Spleen (tissue), 11 donors: ENCODE results near the gene RGS6. TPM values are rescaled to one million over a fixed set of nuclear protein-coding genes. Genes with fewer than 3 reads are reported as not detected.

ENCODE experiments used
- DNase-seq: peaks from one replicate; pipeline ENCODE4 v3.0.0-alpha.2; 2020
- H3K27ac ChIP-seq, 8 donors: fragments of 200-600 bp; sonication (generic) in 7 of 8; 1 replicate in 4 of 8; 2 replicates in 4 of 8; pipeline versions ENCODE4 v1.5.0 to v1.8.0; 2016 to 2021; ENCODE audit warnings: inconsistent platforms in 4 of 8, mild to moderate bottlenecking in 4 of 8, moderate library complexity in 1 of 8
- H3K27me3 ChIP-seq, 7 donors: fragments of 200-600 bp; sonication (generic) in 6 of 7; replicated peaks in 1 of 7; 1 replicate in 4 of 7; 2 replicates in 3 of 7; pipeline versions ENCODE4 v1.5.0 to v1.8.0; 2016 to 2021; ENCODE audit warnings: inconsistent platforms in 3 of 7, mild to moderate bottlenecking in 1 of 7
- H3K36me3 ChIP-seq, 6 donors: fragments of 200-600 bp; sonication (generic) in 5 of 6; 1 replicate in 4 of 6; 2 replicates in 2 of 6; pipeline versions ENCODE4 v1.5.0 to v1.8.0; 2016 to 2021; ENCODE audit warnings: inconsistent platforms in 2 of 6
- H3K4me1 ChIP-seq, 6 donors: fragments of 200-600 bp; sonication (generic) in 5 of 6; 1 replicate in 3 of 6; 2 replicates in 3 of 6; pipeline versions ENCODE4 v1.5.0 to v1.8.0; 2016 to 2021; ENCODE audit warnings: inconsistent platforms in 3 of 6
- H3K4me3 ChIP-seq, 8 donors: fragments of 200-600 bp; sonication (generic) in 7 of 8; 1 replicate in 4 of 8; 2 replicates in 4 of 8; pipeline versions ENCODE4 v1.5.0 to v1.8.0; 2016 to 2021; ENCODE audit warnings: inconsistent platforms in 4 of 8, mild to moderate bottlenecking in 4 of 8, moderate library complexity in 2 of 8
- H3K9me3 ChIP-seq, 8 donors: fragments of 200-600 bp; sonication (generic) in 7 of 8; 1 replicate in 4 of 8; 2 replicates in 4 of 8; pipeline versions ENCODE4 v1.5.0 to v1.8.0; 2016 to 2021; ENCODE audit warnings: inconsistent platforms in 4 of 8
- CTCF ChIP-seq, 11 experiments: fragments of 200-600 bp in 7 of 11; fragments of 450-650 bp in 4 of 11; sonication (generic) in 4 of 11; IDR thresholded peaks in 8 of 11; conservative IDR thresholded peaks in 3 of 11; 1 replicate in 7 of 11; 2 replicates in 4 of 11; pipeline versions ENCODE4 v1.4.0 to v1.8.0; 2016 to 2021; ENCODE audit warnings: antibody characterized with exemption in 11 of 11, inconsistent platforms in 4 of 11, mild to moderate bottlenecking in 1 of 11
- POLR2A ChIP-seq, 3 donors: fragments of 450-650 bp; IDR thresholded peaks; one replicate each; pipeline ENCODE4 v1.5.1; 2017; ENCODE audit warnings: antibody characterized with exemption in 3 of 3, mild to moderate bottlenecking in 1 of 3
- POLR2AphosphoS5 ChIP-seq, 3 donors: sonication (generic); formaldehyde crosslinking; IDR thresholded peaks; one replicate each; pipeline ENCODE4 v1.5.1; 2017; ENCODE audit warnings: antibody characterized with exemption in 3 of 3
- whole genome bisulfite sequencing, 5 donors: extraction: QIAGEN DNeasy Blood & Tissue Kit in 3 of 5; methylation state at CpG; one replicate each; pipeline versions ENCODE4 v1.1.5 to v1.1.7; 2013 to 2018; 5-methylcytosine and 5-hydroxymethylcytosine counted together
- intact Hi-C: fragments of 100-400 bp; cut with DNase I; formaldehyde crosslinking; loops from one replicate; pipeline ENCODE4 v1.15.0; 2023; ENCODE audit warnings: low total_unique reads
- polyA plus RNA-seq, 3 donors: library from polyadenylated mRNA; stranded (reverse); fragments of 200-250 nt; gene quantifications; one replicate each; pipeline ENCODE4 v1.2.1, GENCODE V29; 2013
- total RNA-seq, 7 donors: library from RNA; depleted of rRNA in 3 of 7; stranded (reverse); fragments of >200 nt in 3 of 7; fragmentation: NEBNext Ultra II Directional in 4 of 7; extraction: Animal tissue kit (Norgen Biotek cat#: 25700) in 4 of 7; gene quantifications; one replicate each; pipeline versions ENCODE4 v1.1.0 to v1.2.1, GENCODE V29; 2016 to 2021
- donor health status: healthy with polysubstance abuse.
- donor health status: DM: no; HTN: no; CAD: no; lungs with moderate emphysema.
- donor health status: DM: no; HTN: no; CAD: no.
- donor health status: Bipolar disorder and iron deficiency.
- donor health status: healthy.
- donor health status: DM: no; HTN: no; CAD: no.
- donor health status: DM: yes; HTN: yes; CAD: no.

The RGS6 gene
- total and polyA plus RNA-seq, 10 donors: 0.20 to 8.1 (median 2.3) TPM

- Histone ChIP-seq H3K4me3 (no peak overlapping the region), H3K36me3 (no peaks in the 10 kb centered on the region), H3K27ac (no peak overlapping the region), H3K4me1 (peaks cover 11 to 49% (median 24%) of the 10 kb centered on the region in 6 donors), H3K9me3 (peaks cover 0 to 7% (median 5%) of the 10 kb centered on the region in 8 donors), H3K27me3 (no peaks in the 10 kb centered on the region)
- no peak for TF ChIP-seq CTCF (IDR thresholded peaks at IDR 0.05 in 8 of 11, conservative IDR thresholded peaks at IDR 0.05 in 3 of 11)
- no peak for DNase-seq
- intact Hi-C loops: no loop called here
- WGBS, 5 donors: 90 to 98% (median 92%) methylated on average over 2 to 3 of the region's 3 CpGs
These were observed 606.2 kb downstream of the RGS6 start for GRCh38 chr14:72538387-72538786.

GRCh38 chr14:72539661-72540315 is 607.6 kb downstream of the RGS6 start:
- H3K27me3 ChIP-seq: no peaks in the 10 kb centered on the region
- DNase-seq: no peak
- no peaks in the 10 kb centered on the region for H3K9me3 ChIP-seq
- H3K4me3 ChIP-seq: no peak overlapping the region
- TF ChIP-seq POLR2AphosphoS5 (IDR thresholded peaks at IDR 0.05) (no peak), POLR2A (IDR thresholded peaks at IDR 0.05) (no peak), CTCF (IDR thresholded peaks at IDR 0.05 in 8 of 11, conservative IDR thresholded peaks at IDR 0.05 in 3 of 11) (no peak)
- intact Hi-C loops: no loop called here
- H3K4me1 ChIP-seq: peaks cover 11 to 57% (median 27%) of the 10 kb centered on the region in 6 donors
- no peaks in the 10 kb centered on the region for H3K36me3 ChIP-seq
- H3K27ac ChIP-seq: no peak overlapping the region
- 59 to 69% (median 65%) methylated on average over 14 of the region's 14 CpGs for WGBS, 5 donors

DNA sequence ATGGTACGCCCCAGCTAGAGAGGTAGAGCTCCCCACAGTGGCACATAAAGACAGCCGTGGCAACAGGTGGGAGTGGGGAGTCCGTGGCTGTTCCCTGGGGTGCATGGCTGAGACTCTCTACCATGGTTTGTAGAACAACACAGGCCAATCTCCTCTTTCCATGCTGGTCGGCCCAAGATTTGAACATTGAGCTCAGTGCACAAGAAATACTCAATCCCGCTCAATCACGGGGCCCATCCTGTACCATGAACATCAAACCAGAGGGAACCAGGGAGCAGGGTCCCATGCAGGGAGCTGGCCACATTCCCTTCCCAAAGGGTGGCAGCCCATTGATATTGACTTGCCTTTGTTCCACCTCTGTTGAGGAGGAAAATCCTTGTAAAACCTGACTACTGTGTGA is 608.6 kb downstream of the RGS6 start:
- WGBS, 5 donors: 90 to 98% (median 96%) methylated on average over 5 to 6 of the region's 6 CpGs
- DNase-seq: no peak
- Histone ChIP-seq H3K9me3 (no peaks in the 10 kb centered on the region), H3K36me3 (no peaks in the 10 kb centered on the region), H3K27me3 (no peaks in the 10 kb centered on the region), H3K4me1 (peaks cover 4 to 57% (median 27%) of the 10 kb centered on the region in 6 donors), H3K27ac (no peak overlapping the region), H3K4me3 (no peak overlapping the region)
- TF ChIP-seq POLR2AphosphoS5 (IDR thresholded peaks at IDR 0.05) (no peak), POLR2A (IDR thresholded peaks at IDR 0.05) (no peak), CTCF (IDR thresholded peaks at IDR 0.05 in 8 of 11, conservative IDR thresholded peaks at IDR 0.05 in 3 of 11) (no peak)
- intact Hi-C loops: no loop called here

- intact Hi-C loops: no loop called here
- 81 to 90% (median 88%) methylated on average over 8 of the region's 8 CpGs for WGBS, 5 donors
- no peak for TF ChIP-seq POLR2A (IDR thresholded peaks at IDR 0.05)
- TF ChIP-seq CTCF (IDR thresholded peaks at IDR 0.05 in 8 of 11, conservative IDR thresholded peaks at IDR 0.05 in 3 of 11): no peak
- TF ChIP-seq POLR2AphosphoS5 (IDR thresholded peaks at IDR 0.05): no peak
These were observed 609.3 kb downstream of the RGS6 start for GRCh38 chr14:72541546-72541945.

More at GRCh38 chr14:72541546-72541945, 609.3 kb downstream of the RGS6 start:
- Histone ChIP-seq H3K36me3 (no peaks in the 10 kb centered on the region), H3K27ac (no peak overlapping the region), H3K27me3 (no peaks in the 10 kb centered on the region), H3K4me3 (no peak overlapping the region), H3K4me1 (peaks cover 0 to 57% (median 23%) of the 10 kb centered on the region in 6 donors), H3K9me3 (no peaks in the 10 kb centered on the region)
- no peak for DNase-seq
